CD1c-positive myeloid dendritic cell (primary cell): ENCODE results near the gene CUL2.
"Not testable (repeated sequence)": the region's sequence is repeated elsewhere in the genome, so short reads cannot be mapped to it uniquely, and the experiment has no call there.

ENCODE experiments used
- DNase-seq: peaks from one replicate; pipeline ENCODE4 v3.0.0-alpha.2; 2016; ENCODE audit errors: extremely low spot score

CUL2 gene

DNA sequence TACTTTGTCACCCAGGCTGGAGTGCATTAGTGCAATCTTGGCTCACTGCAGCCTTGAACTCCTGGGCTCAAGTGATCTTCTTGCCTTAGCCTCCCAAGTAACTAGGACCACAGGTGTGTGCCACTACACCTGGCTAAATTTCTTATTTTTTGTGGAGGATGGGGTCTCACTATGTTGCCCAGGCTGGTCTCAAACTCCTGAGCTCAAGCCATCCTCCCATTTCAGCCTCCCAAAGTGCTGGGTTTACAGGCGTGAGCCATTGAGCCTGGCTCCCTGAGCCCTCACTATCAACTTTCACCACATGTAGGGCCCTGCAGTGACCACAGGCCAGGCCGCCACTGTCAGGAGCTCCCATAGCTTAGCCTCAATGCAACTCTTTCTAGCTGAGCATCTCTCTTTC is 110.2 kb downstream of the CUL2 start:
- no peak for DNase-seq

DNA sequence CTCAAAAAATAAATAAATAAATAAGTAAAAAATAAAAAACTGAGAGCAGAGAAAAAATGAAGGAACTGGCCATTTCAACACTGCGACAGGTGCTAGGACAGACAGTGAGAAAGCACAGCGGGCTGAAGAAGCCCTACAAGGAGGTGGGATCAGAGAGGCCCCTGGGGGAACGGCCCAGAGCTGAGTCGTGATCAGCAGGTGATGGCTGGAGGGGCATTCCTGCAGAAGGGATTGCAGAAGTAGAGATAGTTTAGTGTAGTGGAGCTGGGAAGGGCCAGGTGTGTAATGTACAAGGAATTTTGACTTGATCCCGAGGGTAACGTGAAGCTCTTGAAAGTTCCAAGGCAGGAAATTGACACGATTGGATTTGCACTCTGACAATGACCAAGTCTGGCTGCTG is 112.1 kb downstream of the CUL2 start:
- no peak for DNase-seq

DNA sequence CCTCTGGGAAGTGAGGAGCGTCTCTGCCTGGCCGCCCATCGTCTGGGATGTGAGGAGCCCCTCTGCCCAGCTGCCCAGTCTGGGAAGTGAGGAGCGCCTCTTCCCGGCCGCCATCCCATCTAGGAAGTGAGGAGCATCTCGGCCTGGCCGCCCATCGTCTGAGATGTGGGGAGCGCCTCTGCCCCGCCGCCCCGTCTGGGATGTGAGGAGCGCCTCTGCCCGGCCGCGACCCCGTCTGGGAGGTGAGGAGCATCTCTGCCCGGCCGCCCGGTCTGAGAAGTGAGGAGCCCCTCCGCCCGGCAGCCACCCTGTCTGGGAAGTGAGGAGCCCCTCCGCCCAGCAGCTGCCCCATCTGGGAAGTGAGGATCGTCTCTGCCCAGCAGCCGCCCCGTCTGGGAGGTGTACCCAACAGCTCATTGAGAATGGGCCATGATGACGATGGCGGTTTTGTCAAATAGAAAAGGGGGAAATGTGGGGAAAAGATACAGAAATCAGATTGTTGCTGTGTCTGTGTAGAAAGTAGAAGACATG is 113.7 kb downstream of the CUL2 start:
- DNase-seq, result not testable (repeated sequence)

DNA sequence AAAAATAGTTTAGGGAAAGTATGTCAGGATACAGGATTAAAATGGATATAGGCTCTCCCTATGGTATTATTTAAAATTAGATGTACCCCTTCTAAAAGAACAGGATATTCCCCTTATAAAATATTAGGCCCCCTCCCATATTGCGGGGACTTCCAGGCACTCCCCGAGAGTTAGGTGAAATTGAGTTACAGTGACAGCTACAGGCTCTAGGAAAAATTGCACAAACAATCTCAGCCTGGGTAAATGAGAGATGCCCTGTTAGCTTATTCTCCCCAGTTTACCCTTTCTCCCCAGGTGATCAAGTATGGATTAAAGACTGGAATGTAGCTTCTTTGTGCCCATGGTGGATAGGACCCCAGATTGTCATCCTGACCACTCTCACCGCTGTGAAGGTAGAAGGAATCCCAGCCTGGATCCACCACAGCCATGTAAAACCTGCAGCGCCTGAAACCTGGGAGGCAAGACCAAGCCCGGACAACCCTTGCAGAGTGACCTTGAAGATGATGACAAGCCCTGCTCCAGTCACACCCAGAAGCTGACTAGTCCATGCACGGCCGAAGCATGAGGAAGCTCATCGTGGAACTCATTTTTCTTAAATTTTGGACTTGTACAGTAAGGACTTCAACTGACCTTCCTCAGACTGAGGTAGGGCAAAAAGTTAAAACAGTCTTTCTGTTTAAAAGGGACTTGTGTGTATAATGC is 115.6 kb downstream of the CUL2 start:
- DNase-seq, result not testable (repeated sequence)

DNA sequence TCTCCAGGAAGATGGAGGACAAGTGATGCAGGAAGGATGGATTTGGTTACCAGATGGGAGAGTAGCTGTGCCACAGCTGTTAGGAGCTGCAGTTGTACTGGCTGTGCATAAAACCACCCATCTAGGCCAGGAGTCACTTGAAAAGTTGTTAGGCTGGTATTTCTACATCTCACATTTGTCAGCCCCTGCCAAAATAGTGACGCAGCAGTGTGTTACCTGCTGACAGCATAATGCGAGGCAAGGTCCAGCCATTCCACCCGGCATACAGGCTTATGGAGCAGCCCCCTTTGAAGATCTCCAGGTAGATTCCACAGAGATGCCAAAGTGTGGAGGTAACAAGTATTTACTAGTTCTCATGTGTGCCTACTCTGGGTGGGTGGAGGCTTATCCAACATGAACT is 116.4 kb downstream of the CUL2 start:
- not testable (repeated sequence) for DNase-seq

DNA sequence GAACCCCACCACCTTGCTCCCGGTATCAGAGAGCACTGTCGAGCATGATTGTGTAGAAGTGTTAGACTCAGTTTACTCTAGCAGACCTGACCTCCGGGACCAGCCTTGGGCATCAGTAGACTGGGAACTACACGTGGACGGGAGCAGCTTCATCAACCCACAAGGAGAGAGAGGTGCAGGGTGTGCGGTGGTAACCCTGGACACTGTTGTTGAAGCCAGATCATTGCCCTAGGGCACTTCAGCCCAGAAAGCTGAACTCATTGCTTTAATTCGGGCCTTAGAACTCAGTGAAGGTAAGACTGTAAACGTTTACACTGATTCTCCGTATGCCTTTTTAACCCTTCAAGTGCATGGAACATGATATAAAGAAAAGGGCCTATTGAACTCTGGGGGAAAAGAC is 117.0 kb downstream of the CUL2 start:
- DNase-seq, result not testable (repeated sequence)

DNA sequence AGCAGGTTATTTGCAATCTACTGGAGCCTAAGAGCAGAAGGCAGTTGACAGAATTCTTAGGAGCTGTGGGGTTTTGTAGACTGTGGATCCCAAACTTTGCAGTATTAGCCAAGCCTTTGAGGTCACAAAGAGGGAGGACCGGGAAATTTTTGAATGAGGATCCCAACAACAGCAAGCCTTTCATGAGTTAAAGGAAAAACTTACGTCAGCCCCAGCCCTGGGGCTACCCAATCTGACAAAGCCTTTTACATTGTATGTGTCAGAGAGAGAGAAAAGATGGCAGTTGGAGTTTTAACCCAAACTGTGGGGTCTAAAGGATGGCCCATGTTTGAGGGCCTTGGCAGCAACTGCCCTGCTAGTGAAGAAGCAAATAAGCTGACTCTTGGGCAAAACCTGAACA is 117.5 kb downstream of the CUL2 start:
- DNase-seq, result not testable (repeated sequence)

DNA sequence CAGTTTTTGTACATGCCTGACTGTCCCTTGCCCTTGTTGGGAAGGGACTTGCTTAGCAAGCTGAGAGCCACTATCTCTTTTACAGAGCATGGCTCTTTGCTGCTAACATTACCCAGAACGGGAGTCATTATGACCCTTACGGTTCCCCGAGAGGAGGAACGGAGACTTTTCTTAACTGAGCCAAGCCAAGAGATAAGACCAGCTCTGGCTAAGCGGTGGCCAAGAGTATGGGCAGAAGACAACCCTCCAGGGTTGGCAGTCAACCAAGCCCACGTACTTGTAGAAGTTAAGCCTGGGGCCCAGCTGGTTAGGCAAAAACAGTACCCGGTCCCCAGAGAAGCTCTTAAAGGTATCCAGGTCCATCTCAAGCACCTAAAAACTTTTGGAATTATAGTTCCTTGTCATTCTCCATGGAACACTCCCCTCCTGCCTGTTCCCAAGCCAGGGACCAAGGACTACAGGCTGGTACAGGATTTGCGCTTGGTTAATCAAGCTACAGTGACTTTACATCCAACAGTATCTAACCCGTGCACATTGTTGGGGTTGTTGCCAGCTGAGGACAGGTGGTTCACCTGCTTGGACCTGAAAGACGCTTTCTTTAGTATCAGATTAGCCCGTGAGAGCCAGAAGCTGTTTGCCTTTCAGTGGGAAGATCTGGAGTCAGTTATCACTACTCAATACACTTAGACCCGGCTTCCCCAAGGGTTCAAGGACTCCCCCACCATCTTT is 118.4 kb downstream of the CUL2 start:
- not testable (repeated sequence) for DNase-seq

DNA sequence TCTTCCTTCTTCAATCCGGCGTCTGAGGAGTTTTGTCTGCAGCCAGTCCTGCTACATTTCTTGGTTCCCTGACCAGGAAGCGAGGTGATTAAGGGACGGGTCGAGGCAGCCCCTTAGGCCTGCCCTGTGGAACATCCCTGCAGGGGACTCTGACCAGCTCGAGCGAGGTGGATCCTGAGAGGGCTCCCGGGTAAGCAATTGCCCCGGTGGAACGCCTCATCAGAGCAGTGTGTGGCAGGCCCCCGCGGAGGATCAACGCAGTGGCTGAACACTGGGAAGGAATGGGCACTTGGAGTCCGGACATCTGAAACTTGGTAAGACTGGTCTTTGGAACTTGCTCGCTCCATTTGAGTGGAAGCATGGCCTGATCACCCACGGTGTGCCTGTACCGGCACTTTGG is 121.0 kb downstream of the CUL2 start:
- no peak for DNase-seq

DNA sequence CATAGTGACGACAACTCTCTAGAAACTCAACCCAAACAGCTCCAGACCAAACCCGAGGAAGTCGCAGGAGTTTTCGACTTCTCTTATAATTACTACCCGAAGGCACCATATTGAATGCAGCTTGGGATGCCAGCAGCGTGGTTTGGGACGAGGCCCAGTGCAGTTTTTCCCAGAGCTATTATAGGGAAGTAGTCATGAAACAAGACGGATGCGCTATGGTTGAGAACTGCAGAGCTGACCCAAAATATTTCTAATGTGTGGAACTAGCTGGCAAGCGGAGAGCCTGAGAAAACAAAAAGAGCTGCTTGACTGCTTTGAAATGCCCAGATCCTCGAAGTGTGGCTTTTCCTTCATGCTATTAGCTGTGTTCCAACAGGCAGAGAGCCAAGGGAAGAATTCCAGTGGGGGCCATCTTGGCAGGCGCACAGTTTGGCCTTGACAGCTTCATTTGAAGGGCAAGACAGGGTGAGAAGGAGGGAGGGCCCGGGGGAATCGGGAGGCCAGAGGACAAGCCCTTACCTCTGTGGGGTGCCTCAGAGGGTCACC is 122.7 kb downstream of the CUL2 start:
- no peak for DNase-seq

DNA sequence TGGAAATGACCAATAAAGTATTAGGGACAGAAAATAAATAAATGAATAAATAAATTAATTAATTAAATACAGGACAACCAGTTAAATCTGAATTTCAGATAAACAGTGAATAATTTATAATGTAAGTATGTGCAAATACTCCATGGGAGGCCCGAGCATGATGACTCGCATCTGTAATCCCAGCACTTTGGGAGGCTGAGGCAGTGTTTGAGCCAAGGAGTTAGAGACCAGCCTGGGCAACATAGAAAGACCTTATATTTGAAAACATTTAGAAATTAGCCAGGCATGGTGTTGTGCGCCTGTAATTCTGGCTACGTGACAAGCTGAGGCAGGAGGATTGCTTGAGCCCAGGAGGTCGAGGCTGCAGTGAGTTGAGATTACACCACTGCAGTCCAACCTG is 123.7 kb downstream of the CUL2 start:
- no peak for DNase-seq

DNA sequence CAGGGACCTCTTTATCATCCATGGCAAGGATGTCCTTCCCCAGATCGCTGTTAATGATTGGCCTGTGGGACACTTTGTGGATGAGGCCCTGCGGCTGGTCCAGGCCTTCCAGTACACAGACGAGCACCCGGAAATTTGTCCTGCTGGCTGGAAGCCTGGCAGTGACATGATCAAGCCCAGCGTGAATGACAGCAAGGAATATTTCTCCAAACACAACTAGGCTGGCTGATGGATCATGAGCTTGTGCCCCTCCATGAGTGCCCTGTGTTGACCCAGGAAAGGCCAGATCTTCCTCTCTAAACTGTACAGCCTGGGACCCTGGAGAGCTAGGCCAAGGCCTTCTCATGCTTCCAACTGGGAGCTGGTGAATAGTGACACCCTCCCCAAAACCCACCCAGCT is 124.1 kb downstream of the CUL2 start:
- no peak for DNase-seq

DNA sequence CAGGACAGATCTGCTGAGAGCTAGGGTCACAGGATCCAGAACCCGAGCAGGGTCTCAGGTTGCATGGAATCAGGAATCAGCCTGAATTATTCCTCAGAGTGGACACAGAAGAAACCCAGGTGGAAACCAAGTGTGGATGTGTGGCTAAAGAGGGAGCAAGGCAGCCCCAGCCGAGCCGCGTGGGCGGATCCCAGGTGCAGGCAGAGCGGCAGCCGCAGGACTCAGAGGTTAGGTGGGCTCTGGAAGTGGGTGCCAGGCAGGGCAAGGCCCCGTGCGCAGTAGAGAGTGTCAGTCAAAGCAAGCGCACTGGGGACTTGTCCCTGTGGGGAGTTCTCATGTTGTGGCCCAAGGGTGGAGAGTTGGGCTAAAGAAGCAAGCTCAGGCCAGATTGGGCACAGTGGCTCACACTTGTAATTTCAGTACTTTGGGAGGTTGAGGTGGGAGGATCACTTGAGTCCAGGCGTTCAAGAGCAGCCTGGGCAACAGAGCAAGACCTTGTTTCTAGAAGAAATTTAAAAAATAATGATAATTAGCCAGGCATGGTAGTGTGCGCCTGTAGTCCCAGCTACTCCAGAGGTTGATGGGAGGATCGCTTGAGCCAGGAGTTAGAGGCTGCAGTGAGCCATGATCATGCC is 125.9 kb downstream of the CUL2 start:
- no peak for DNase-seq

DNA sequence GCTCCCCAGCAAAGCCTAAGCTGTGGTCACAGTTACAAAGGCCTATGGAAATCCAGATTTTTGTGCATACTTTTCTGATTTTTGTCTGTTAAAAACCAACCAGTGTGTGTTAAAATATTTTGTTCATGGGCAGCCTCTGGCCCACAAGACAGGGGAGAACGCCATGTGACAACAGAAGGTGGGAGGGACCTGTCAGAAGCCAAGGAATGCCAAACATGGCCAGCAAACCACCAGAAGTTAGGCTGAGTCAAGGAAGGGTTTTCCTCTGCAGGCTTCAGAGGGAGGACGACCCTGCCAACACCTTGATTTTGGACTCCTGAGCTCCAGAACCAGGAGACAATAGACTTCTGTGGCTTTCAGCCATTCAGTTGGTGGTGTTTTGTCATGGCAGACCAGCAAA is 127.3 kb downstream of the CUL2 start:
- DNase-seq, result no peak

DNA sequence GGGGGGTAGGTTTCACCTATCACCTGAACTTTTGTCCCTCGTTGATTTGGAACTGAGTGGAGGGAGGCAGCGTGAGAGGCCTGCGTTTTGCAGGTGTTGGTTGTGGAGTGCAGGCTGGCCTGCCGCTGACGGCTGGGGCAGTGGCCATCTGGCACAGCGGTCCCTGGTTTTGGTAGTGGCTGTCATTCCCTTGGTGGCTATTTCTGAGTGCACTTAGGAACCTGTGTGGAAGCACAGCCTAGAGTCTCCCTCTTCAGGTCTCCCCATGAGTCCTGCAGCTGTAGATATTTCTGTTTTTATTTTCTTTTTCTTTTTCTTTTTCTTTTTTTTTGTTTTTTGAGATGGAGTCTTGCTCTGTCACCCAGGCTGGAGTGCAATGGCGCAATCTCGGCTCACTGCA is 129.2 kb downstream of the CUL2 start:
- no peak for DNase-seq

DNA sequence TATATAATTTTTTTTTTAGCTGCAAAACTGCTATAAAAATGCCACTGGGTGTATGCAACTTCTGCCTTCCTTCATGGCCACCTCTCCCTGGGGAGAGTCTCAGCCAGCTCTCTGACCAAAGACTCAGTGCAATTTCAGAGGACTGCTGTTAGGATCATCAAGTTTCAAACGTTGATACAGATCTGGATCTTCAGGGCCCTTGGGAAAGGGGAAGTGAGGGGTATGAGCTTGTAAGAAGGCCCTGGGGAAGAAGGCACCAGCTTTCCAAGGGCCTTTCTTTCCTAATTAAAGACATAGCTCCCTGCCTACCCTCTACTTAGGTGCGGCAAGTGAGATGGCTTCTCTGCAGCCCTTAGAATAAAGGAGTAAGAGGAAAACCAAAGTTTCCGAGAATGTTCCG is 130.4 kb downstream of the CUL2 start:
- no peak for DNase-seq

DNA sequence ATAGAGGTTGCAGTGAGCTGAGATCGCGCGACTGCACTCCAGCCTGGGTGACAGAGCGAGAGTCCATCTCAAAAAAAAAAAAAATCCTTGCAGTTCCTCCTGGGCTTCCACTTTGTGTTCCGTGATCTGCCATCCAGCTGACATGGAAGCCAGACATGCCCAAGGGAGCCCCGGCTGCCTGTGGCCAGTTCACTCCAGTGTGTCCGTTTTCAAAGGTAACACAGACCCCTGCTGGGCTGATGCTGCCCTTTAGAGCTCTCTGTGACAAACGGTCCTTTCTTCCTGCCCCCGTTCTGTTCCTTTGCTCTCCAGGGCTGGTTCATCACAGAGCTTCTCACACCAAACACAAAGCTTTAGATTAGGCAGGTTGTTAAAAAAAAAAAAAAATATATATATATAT is 130.8 kb downstream of the CUL2 start:
- no peak for DNase-seq
